HepG2 (cell line): ENCODE data around the gene CADM1. TPM values are rescaled to one million over a fixed set of nuclear protein-coding genes. Genes with fewer than 3 reads are reported as not detected.
A peak's percentile ranks its signal among the peaks of the same experiment; 100 is the strongest.

Experiments
- ATAC-seq: fragments of 200-7000 bp; cut with Tn5 transposase; 3 replicates; pipeline ENCODE4 v1.9.1; 2020; ENCODE audit warnings: mild to moderate bottlenecking, moderate library complexity
- BruUV-seq: library from RNA; stranded (reverse); fragments of 400-500 nt; replicated peaks from 2 replicates; lab custom pipeline; 2021; lab: Mats Ljungman, UMichigan
- CTCF ChIA-PET: fragments of 300-600 bp; formaldehyde crosslinking; extraction: SDS; loops from one replicate; lab custom pipeline; 2021; ENCODE audit warnings: low total read pairs, inconsistent platforms, low intra/inter-chr PET ratio; lab: Yijun Ruan, JAX
- POLR2A ChIA-PET: fragments of 350-600 bp; sonication (Branson Sonifier 250); formaldehyde crosslinking; loops from one replicate; lab custom pipeline; 2020; ENCODE audit warnings: antibody characterized with exemption, inconsistent platforms; lab: Yijun Ruan, JAX
- DNase-seq: peaks from one replicate; pipeline ENCODE4 v3.0.0-alpha.2; 2015; ENCODE audit warnings: low spot score
- FAIRE-seq: peaks from 3 replicates; lab custom pipeline; 2011; peaks lifted over from hg19 to GRCh38; lab: Jason Lieb, UNC
- H2AFZ ChIP-seq: one replicate; pipeline ENCODE4 v1.6.1; 2011; ENCODE audit warnings: low read length, inconsistent platforms
- H3K27ac ChIP-seq: fragments of 300-600 bp; 3 replicates; pipeline ENCODE4 v1.8.0; 2011; ENCODE audit warnings: mixed run types, mild to moderate bottlenecking, mixed read lengths, low read length, inconsistent platforms; ENCODE audit not compliant: insufficient read depth; ENCODE audit errors: extremely low read length
- H3K27me3 ChIP-seq, 2 experiments: fragments of 200-600 bp in 1 of 2; 2 replicates in 1 of 2; 3 replicates in 1 of 2; pipeline versions ENCODE4 v1.6.0 to v1.8.0; 2011; ENCODE audit warnings: low read length in 2 of 2, mild to moderate bottlenecking in 2 of 2, moderate library complexity in 2 of 2, inconsistent platforms in 1 of 2; ENCODE audit not compliant: insufficient read depth in 2 of 2, control insufficient read depth in 1 of 2
- H3K36me3 ChIP-seq, 2 experiments: fragments of 200-600 bp in 1 of 2; replicated peaks in 1 of 2; 2 replicates in 1 of 2; 3 replicates in 1 of 2; pipeline versions ENCODE4 v1.5.1 to v1.8.0; 2011; ENCODE audit warnings: low read length in 2 of 2, inconsistent platforms in 1 of 2; ENCODE audit not compliant: insufficient read depth in 2 of 2, control insufficient read depth in 1 of 2
- H3K4me1 ChIP-seq: 2 replicates; pipeline ENCODE4 v1.5.1; 2012; ENCODE audit warnings: low read length, inconsistent platforms; ENCODE audit not compliant: insufficient read depth
- H3K4me2 ChIP-seq: 2 replicates; pipeline ENCODE4 v1.6.0; 2011; ENCODE audit warnings: low read depth, low read length, inconsistent platforms
- H3K4me3 ChIP-seq, 3 experiments: fragments of 200-600 bp in 1 of 3; sonication (generic), shearing (Covaris generic) in 1 of 3; replicated peaks in 1 of 3; 2 replicates each; pipeline ENCODE4 v1.5.1; 2011 to 2016; ENCODE audit warnings: low read length in 3 of 3, inconsistent platforms in 2 of 3, low read depth in 2 of 3, mild to moderate bottlenecking in 2 of 3, control low read depth in 1 of 3, mixed read lengths in 1 of 3; ENCODE audit not compliant: insufficient read depth in 1 of 3
- H3K79me2 ChIP-seq: one replicate; pipeline ENCODE4 v1.6.1; 2011; ENCODE audit warnings: low read length, inconsistent platforms; ENCODE audit not compliant: insufficient read depth
- H3K9ac ChIP-seq: 2 replicates; pipeline ENCODE4 v1.6.0; 2011; ENCODE audit warnings: mild to moderate bottlenecking, low read depth, low read length, inconsistent platforms; ENCODE audit not compliant: insufficient read depth
- H3K9me3 ChIP-seq: 2 replicates; pipeline ENCODE4 v1.5.1; 2012; ENCODE audit warnings: mild to moderate bottlenecking, low read length
- H4K20me1 ChIP-seq: 2 replicates; pipeline ENCODE4 v1.6.0; 2011; ENCODE audit warnings: inconsistent platforms, mild to moderate bottlenecking, low read length, moderate library complexity; ENCODE audit not compliant: insufficient read depth
- ATF7-NPFF ChIP-seq: sonication (generic); formaldehyde crosslinking; IDR thresholded peaks from 2 replicates; pipeline ENCODE4 v1.8.1; 2023; ENCODE audit warnings: mild to moderate bottlenecking, low read depth, missing genetic modification reagents, moderate library complexity
- BCLAF1 ChIP-seq: fragments of 450-650 bp; IDR thresholded peaks from 2 replicates; pipeline ENCODE4 v1.6.1; 2017; ENCODE audit warnings: mild to moderate bottlenecking
- CTCF ChIP-seq: sonication (generic); formaldehyde crosslinking; IDR thresholded peaks from 2 replicates; pipeline ENCODE4 v1.5.0; 2020; ENCODE audit warnings: mild to moderate bottlenecking, missing genetic modification reagents, moderate library complexity
- FOXO1 ChIP-seq: sonication (generic); formaldehyde crosslinking; IDR thresholded peaks from 2 replicates; pipeline ENCODE4 v1.4.0; 2020; ENCODE audit warnings: missing genetic modification reagents
- GTF3A ChIP-seq: sonication (generic); formaldehyde crosslinking; conservative IDR thresholded peaks from 2 replicates; pipeline ENCODE4 v1.4.0; 2020; ENCODE audit warnings: mild to moderate bottlenecking, missing genetic modification reagents
- HIVEP1 ChIP-seq: sonication (generic); formaldehyde crosslinking; IDR thresholded peaks from 2 replicates; pipeline ENCODE4 v1.4.0; 2020; ENCODE audit warnings: mild to moderate bottlenecking, missing genetic modification reagents
- NR2C2 ChIP-seq: sonication (generic); formaldehyde crosslinking; IDR thresholded peaks from 2 replicates; pipeline ENCODE4 v1.4.0; 2020; ENCODE audit warnings: missing genetic modification reagents, mild to moderate bottlenecking, moderate library complexity, borderline replicate concordance
- RBM22 ChIP-seq: fragments of 200-400 bp; formaldehyde crosslinking; optimal IDR thresholded peaks from 2 replicates; pipeline ENCODE3; 2017; ENCODE audit warnings: mild to moderate bottlenecking, low read length, moderate library complexity
- SKIL ChIP-seq: sonication (generic); formaldehyde crosslinking; IDR thresholded peaks from 2 replicates; pipeline ENCODE4 v1.8.0; 2022; ENCODE audit warnings: missing genetic modification reagents, mild to moderate bottlenecking, moderate library complexity, borderline replicate concordance
- TFDP2 ChIP-seq: sonication (generic); formaldehyde crosslinking; IDR thresholded peaks from 2 replicates; pipeline ENCODE4 v1.4.0; 2020; ENCODE audit warnings: missing genetic modification reagents
- TMF1 ChIP-seq: sonication (generic); formaldehyde crosslinking; IDR thresholded peaks from 2 replicates; pipeline ENCODE4 v1.8.1; 2022; ENCODE audit warnings: low read depth, missing genetic modification reagents
- ZNF569 ChIP-seq: sonication (generic); formaldehyde crosslinking; IDR thresholded peaks from 2 replicates; pipeline ENCODE4 v1.5.0; 2020; ENCODE audit warnings: mild to moderate bottlenecking, missing genetic modification reagents, moderate library complexity, borderline replicate concordance
- ZNF780A ChIP-seq: sonication (generic); formaldehyde crosslinking; IDR thresholded peaks from 2 replicates; pipeline ENCODE4 v1.8.0; 2022; ENCODE audit warnings: mild to moderate bottlenecking, missing genetic modification reagents, moderate library complexity
- WGBS: methylation state at CpG from one replicate; pipeline ENCODE4 v1.1.6; 2017; ENCODE audit warnings: low lambda C conversion rate; 5-methylcytosine and 5-hydroxymethylcytosine counted together
- in situ Hi-C: cut with HindIII; loops from 2 replicates; pipeline ENCODE4 v1.10.0; 2017; ENCODE audit warnings: low pct_unique_long_range_greater_than_20kb; ENCODE audit not compliant: extremely low pct_ligation_motif_present
- intact Hi-C: fragments of 100-400 bp; cut with micrococcal nuclease; formaldehyde crosslinking; loops from one replicate; pipeline ENCODE4 v1.10.0; 2022; ENCODE audit not compliant: unreplicated experiment
- polyA plus RNA-seq, 8 experiments: library from polyadenylated mRNA; depleted of rRNA in 3 of 8; stranded (reverse) in 7 of 8; unstranded in 1 of 8; fragments of >200 nt; fragmentation: Illumina TruSeq in 4 of 8; extraction: Trizol in 4 of 8; gene quantifications; 2 replicates each; pipeline versions ENCODE4 v1.2.1 to v1.2.3, GENCODE V29; 2011 to 2016; ENCODE audit warnings: low read depth in 4 of 8, missing spikeins in 1 of 8, mixed read lengths in 1 of 8; ENCODE audit not compliant: insufficient read depth in 1 of 8
- total RNA-seq, 5 experiments: library from RNA; depleted of rRNA; stranded (reverse); fragments of >200 nt; fragmentation: Illumina TruSeq; extraction: Trizol; gene quantifications; 2 replicates each; pipeline ENCODE4 v1.2.3, GENCODE V29; 2016; ENCODE audit warnings: low read depth in 1 of 5

CADM1 gene
- total and polyA plus RNA-seq, 2 of the 13 experiments (the other 11 are each of a cell fraction or from before 2014, with no cell fraction given) = 71.3 to 122 TPM

- DNase-seq = peak; percentile 21
- BruUV-seq = no TSS peak
Measured at GRCh38 chr11:115193914-115194801, 310.1 kb downstream of the CADM1 start.

More at GRCh38 chr11:115193914-115194801, 310.1 kb downstream of the CADM1 start:
- no peaks in the 10 kb centered on the region for H3K79me2 ChIP-seq
- H3K9me3 ChIP-seq = no peaks in the 10 kb centered on the region
- in situ Hi-C loops = no loop called here
- 90% methylated on average over 15 of the region's 15 CpGs for WGBS
- ChIA-PET CTCF (no interaction called here), POLR2A (no interaction called here)
- H3K9ac ChIP-seq = no peak overlapping the region
- TF ChIP-seq BCLAF1 (no peak), RBM22 (no peak), ZNF780A (no peak), TFDP2 (CRISPR knock-in tag) (no peak), FOXO1 (CRISPR knock-in tag) (no peak), NR2C2 (CRISPR knock-in tag) (no peak), SKIL (CRISPR knock-in tag) (no peak), GTF3A (CRISPR knock-in tag) (no peak), CTCF (CRISPR knock-in tag) (no peak), ATF7-NPFF (CRISPR knock-in tag) (no peak), ZNF569 (CRISPR knock-in tag) (no peak), HIVEP1 (no peak), TMF1 (CRISPR knock-in tag) (no peak)
- peaks cover 2 to 6% of the 10 kb centered on the region in 2 experiments; a peak in 1 of 5 replicates for H3K36me3 ChIP-seq
- intact Hi-C loops = no loop called here
- H3K4me1 ChIP-seq = peaks cover 9% of the 10 kb centered on the region
- H3K4me2 ChIP-seq = no peak overlapping the region
- no peak overlapping the region for H3K4me3 ChIP-seq
- no peak overlapping the region for H2AFZ ChIP-seq
- H4K20me1 ChIP-seq = no peaks in the 10 kb centered on the region
- no peak overlapping the region for H3K27ac ChIP-seq
- no peaks in the 10 kb centered on the region for H3K27me3 ChIP-seq
- no peak for ATAC-seq
- FAIRE-seq = no peak
